Skin epidermis (tissue), 12 donors: ENCODE results near the gene AHCYL1.

ENCODE experiments used
- H3K27ac ChIP-seq, 21 experiments: fragments of 200-600 bp; sonication (generic) in 11 of 21; one replicate each; pipeline ENCODE4 v1.5.0; 2020; ENCODE audit warnings: mild to moderate bottlenecking in 3 of 21, inconsistent platforms in 2 of 21, moderate library complexity in 2 of 21
- H3K4me3 ChIP-seq, 7 experiments: fragments of 200-600 bp; sonication (generic) in 2 of 7; one replicate each; pipeline ENCODE4 v1.5.0; 2020; ENCODE audit warnings: inconsistent platforms in 2 of 7, mild to moderate bottlenecking in 2 of 7, moderate library complexity in 1 of 7

Gene AHCYL1

GRCh38 chr1:109993885-109994284, 9.3 kb downstream of the AHCYL1 start:
- H3K4me3 ChIP-seq, result no peak overlapping the region
- H3K27ac ChIP-seq, result no peak overlapping the region

GRCh38 chr1:109994654-109995053, 10.1 kb downstream of the AHCYL1 start:
- no peak overlapping the region for H3K27ac ChIP-seq
- no peak overlapping the region for H3K4me3 ChIP-seq

- Histone ChIP-seq H3K27ac (no peak overlapping the region), H3K4me3 (no peak overlapping the region)
Observed at GRCh38 chr1:109995536-109995935, 11.0 kb downstream of the AHCYL1 start.

DNA sequence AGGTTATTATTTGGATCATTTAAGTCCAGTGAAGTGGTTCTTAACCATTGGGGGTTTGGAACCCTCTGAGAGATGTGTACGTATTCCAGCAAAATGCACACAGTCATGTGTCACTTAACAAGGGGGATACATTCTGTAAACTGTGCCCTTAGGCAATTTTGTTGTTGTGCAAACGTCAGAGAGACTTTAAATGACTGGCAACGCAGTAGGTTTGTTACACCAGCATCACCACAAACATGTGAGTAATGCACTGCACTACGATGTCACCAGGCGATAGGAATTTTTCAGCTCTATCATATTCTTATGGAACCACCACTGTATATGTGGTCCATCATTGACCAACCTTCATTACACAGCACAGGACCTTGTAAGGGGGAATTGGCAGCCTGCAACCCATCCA, 11.9 kb downstream of the AHCYL1 start:
- Histone ChIP-seq H3K4me3 (no peak overlapping the region), H3K27ac (no peak overlapping the region)

DNA sequence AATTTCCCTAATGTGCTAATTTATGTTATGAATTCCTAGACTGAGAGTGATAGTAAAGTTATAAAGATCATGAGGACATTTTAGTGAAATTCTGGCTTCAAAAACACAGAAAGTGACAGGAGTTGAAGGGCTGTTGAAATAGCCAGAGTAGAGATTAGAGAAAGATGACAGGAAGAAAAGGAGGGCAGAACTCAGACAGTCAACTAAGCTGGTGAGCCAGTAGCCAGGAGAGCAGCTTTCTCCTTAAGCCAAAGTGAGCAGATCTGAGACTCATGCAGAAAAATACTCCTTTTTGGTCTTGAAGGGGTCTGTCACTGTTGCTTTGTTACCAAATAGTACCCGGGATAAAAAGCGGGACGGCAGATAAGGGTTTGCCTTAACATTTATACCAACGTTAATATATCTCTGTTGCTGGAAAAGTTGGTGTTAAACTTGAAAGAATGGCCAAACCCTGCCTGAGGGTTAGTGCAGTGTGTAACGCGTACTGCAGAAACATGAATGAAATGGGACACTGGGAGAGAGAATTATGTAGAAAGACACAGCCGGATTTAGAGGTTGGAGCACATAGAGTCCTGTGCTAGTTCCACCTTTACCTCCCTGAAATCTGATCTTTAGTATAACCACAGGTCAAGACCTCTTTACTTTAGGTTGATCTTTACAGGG, 12.8 kb downstream of the AHCYL1 start:
- no peak overlapping the region for H3K27ac ChIP-seq
- no peak overlapping the region for H3K4me3 ChIP-seq

DNA sequence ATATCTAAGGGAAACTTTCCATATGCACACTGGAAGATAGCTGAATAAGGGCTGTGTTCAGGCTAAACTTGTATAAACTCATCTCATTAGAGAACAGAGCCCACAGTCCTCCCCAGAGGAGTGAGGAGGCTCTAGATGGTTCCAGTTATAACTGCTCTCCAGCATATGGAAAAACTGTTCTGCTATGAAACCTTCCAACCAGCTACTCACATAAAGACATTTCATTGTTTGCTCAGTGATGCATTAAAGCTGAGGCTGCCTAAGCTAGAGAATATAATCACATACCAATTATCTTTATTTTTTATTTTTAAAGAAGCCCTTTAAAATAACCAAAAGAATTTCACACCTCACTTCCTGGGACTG, 13.3 kb downstream of the AHCYL1 start:
- no peak overlapping the region for H3K27ac ChIP-seq
- no peak overlapping the region for H3K4me3 ChIP-seq

GRCh38 chr1:110002695-110003094, 18.1 kb downstream of the AHCYL1 start:
- no peak overlapping the region for H3K27ac ChIP-seq
- H3K4me3 ChIP-seq, result no peak overlapping the region

DNA sequence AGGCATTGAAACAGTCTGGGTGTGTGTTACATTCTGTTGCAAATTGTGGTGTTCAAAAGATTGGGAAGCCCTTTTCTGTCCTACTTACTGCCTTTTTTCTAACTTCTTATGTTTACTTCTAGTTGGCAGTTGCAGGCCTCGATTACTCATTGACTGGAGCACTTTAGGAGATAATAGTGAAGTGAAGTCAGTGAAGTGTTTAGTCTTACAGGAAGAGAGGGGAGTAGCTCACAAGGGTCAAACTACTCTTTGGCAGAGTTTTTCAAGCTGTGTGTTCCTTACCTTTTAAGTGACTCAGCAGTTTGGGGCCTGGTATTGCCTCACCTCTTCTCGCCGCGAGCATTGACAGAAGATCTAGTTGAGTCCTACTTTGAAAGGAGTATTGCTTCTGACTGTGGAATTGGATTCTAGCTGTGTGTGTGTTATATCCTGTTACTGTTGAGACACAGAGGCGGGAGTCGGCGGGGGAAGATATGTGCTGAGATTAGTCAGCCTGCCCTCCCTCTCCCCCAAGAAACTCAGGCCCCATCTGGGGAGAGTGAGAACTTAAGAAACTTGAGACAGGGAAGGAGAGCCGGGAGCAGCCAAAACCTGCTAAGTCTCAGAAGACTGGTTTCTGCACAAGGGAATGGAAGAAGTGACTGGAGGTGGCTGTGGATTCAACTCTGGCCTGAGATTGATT, 19.3 kb downstream of the AHCYL1 start:
- Histone ChIP-seq H3K27ac (peak overlapping the region in 19 of 21 experiments; percentile 23 to 81 (median 63)), H3K4me3 (no peak overlapping the region)

DNA sequence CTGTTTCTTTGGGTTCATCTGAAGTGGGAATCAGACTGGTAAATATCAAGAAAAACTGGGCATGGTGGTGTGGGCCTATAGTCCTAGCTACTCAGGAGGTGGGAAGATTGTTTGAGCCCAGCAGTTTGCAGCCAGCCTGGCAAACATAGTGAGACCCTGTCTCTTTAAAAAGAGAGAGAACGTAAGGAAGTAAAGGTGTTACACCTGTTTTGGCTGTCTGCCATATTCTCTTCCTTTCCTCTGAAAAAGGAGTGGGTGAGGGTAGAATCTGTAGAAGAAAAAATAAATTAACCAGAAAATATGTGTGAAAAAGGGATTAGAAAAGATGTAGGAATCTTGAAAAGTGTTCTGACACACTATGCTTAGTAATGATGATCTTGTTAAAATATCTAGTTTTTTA, 20.0 kb downstream of the AHCYL1 start:
- no peak overlapping the region for H3K4me3 ChIP-seq
- peak overlapping the region in 18 of 21 experiments; percentile 23 to 81 (median 62) for H3K27ac ChIP-seq

DNA sequence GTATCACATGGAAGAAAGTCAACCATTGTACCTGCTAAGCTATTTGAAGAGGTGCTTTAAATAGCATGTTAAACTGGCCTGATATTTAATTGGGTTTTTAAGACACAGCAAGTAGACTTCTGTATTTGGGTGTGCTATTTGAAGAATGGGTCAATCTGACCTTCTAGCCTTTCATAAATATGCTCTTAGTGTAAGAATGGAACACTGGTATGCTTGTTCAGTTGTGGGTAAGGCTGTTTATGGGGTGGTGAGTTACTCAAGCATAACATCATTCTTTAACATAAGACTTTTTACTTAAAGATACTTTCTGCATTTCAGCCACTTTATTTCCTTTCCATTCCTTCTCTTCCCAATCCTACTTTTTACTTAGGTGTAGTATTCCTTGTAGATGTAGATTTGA, 21.4 kb downstream of the AHCYL1 start:
- H3K27ac ChIP-seq, result no peak overlapping the region
- no peak overlapping the region for H3K4me3 ChIP-seq

GRCh38 chr1:110006516-110006915, 22.0 kb downstream of the AHCYL1 start:
- Histone ChIP-seq H3K27ac (no peak overlapping the region), H3K4me3 (no peak overlapping the region)

DNA sequence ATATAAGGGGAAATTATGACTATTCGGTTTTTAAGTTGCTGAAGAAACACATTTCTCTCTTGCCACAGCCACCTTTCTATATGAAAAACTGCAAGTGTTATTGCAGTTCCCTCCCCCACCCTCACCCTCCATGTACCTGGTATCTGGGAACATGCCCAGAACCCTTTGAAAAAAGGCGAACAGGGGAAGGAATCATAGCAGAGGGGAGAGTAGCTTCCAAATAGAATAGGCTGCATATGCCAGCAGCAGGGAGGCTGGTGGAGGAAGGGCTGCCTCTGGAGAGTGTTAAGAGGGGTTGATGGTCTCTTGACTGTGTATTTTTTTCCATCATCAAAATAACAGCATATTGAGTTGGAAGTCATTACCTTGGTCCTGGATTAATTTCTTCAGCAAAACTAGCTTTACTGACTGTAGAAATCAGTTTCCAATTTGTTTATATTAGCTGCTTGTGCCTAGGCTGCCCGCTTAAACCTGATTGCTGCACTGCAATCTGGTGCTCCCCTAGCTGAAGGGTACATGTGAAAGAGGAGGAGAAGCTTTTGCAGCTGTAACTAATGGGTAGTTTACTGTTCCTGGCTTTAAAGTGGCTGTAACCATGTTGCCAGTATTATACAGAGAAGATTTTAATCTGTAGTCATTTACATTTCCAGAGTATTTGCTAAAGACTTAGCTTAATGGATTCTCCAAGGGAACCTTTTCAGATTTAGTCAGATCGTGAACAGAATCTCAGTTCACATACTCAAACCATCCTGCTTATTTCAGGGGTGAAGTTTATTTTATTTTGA, 22.7 kb downstream of the AHCYL1 start:
- Histone ChIP-seq H3K27ac (no peak overlapping the region), H3K4me3 (no peak overlapping the region)

GRCh38 chr1:110008971-110009565, 24.5 kb downstream of the AHCYL1 start:
- Histone ChIP-seq H3K4me3 (no peak overlapping the region), H3K27ac (no peak overlapping the region)

DNA sequence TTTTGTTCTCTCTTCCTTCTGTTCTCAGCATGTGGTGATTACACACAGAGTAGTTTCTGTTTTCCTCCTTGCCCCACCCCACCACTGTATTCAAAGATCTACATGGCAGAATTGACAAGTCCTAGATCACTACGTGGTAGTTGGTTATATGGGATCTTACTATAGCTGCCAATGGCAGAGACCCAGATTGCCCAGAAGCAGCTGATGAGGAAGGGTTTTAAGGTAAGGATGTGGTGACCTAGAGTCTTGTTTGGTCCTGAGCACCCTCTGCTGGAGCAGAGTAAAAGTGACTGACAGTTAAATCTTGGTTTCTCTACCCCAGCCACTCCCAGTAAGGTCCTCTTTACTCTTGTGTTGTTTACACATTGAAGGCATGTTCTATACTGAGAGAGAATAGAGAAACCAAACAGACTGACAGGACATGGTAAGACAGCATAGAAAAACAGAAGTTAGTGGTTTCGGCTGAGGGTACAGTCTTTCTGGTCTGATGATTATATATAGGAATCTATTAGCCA, 27.0 kb downstream of the AHCYL1 start:
- H3K4me3 ChIP-seq, result no peak overlapping the region
- peak overlapping the region in 4 of 21 experiments; percentile 23 to 48 (median 34) for H3K27ac ChIP-seq

DNA sequence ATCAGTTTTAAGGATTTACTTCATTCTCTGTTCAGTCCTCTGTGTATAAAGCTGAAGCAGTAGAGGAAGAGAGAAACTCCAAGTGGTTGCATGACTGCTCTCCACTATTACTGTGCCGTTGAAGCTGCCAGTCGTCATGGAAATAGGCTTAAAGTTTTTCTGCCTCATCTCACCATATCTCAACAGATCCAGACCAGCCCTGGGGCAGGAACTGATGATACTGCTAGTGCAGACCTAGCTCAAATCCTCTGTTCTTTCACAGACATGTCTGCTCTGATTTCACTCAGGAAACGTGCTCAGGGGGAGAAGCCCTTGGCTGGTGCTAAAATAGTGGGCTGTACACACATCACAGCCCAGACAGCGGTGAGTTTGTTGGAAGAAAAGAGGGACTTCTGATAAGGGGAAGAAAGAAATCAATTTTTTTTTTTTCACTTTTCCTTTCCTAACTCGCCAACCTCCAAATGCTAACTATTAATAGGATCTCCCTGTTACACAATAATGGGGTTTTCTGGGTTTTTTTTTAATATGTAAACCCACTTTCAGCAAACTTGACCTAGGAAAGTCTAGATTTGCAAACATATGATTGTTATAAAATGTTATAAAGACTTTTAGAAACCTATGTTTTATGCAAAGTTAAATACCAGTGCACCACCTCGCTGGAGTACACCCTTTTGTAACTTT, 27.7 kb downstream of the AHCYL1 start:
- Histone ChIP-seq H3K27ac (peak overlapping the region in 4 of 21 experiments; percentile 2 to 48 (median 36)), H3K4me3 (no peak overlapping the region)

DNA sequence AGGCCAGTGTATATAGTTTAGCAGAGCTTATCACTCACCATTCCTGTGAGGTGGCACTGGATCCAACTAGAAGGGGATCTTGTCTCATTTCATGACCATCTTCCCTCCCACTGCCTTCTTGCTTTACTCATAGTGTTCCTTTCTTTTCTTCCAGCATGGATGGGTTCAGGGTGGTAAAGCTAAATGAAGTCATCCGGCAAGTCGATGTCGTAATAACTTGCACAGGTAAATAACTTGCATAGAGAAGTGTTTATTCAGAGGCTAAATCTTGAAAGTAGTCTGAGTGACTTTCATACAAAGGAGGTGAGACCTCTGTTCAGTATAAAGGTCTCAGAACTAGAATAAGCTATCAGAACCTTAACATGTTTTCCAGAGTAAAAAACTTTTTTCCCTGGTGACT, 33.2 kb downstream of the AHCYL1 start:
- Histone ChIP-seq H3K27ac (no peak overlapping the region), H3K4me3 (no peak overlapping the region)

GRCh38 chr1:110018396-110018795, 33.8 kb downstream of the AHCYL1 start:
- H3K4me3 ChIP-seq, result no peak overlapping the region
- H3K27ac ChIP-seq, result no peak overlapping the region

DNA sequence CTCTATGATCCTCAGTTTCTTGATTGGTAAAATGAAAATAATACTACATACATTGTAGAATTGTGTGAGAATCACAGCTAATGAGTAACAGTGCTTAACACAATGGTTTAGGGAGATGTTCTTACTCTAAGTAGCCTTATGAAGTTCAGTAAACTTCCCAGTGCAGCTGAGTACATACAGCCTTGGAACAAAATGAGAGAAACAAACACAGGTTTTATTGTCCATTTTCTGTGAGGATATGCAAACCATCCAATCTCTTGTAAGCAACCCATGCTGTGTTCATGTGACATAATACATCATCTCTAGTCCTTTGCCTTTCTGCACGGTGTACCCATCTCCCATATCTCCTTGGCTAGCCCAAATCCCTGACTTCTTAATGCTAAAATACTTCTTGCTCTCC, 35.2 kb downstream of the AHCYL1 start:
- Histone ChIP-seq H3K4me3 (no peak overlapping the region), H3K27ac (no peak overlapping the region)

DNA sequence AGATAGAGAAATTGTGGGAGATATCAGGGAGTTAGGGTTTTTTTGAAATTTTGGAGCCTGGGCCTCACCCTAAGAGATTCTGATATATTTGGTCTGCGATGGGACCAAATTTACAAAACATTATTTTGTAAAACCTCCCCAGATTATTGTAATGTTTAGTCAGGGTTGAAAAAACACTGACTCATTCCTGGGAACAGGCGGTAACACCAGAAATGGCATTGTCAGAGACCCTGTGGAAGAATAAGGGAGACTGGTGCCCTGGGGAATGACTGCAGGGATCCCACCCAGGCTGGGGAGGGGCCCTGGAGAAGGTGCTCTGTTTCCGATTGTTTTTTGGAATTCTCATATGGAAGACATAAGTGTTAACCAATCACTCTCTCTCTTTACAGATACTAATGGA, 36.7 kb downstream of the AHCYL1 start:
- no peak overlapping the region for H3K27ac ChIP-seq

DNA sequence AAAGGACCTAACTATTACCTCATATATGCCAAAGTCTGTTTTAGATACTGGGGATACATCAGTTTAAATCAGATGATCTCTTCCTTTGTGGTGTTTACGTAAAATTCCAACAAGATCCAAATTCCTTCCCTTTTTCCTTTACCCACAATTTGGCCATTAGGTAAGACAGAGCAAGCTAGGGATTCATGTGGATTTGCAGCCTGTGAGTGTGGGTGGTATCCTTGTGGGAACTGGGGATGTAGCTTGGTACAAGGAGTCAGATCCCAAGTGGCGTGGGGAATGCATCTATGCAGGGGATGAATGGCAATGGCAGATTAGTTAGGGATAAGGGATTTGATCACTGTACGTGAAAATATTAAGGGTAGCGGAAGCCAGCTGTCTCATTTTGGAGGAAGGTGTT, 40.0 kb downstream of the AHCYL1 start:
- Histone ChIP-seq H3K4me3 (no peak overlapping the region), H3K27ac (no peak overlapping the region)

More for the DNA sequence above, 36.7 kb downstream of the AHCYL1 start:
- no peak overlapping the region for H3K4me3 ChIP-seq
